NOMO-1 treated with dmso at 0.1 percent for 144 hours (cell line): ENCODE results near the gene ERAL1.
A peak's percentile ranks its signal among the peaks of the same experiment; 100 is the strongest.
"Not testable (repeated sequence)": the region's sequence is repeated elsewhere in the genome, so short reads cannot be mapped to it uniquely, and the experiment has no call there.

Experiments
- DNase-seq: peaks from one replicate; lab custom pipeline; 2025; ENCODE audit not compliant: unreplicated experiment; lab: John Stamatoyannopoulos, UW

ERAL1 gene

GRCh38 chr17:28854457-28855335 lies at the start of gene ERAL1:
Gene ERAL1 (plus strand): TSS chr17:28855016. CDS start chr17:28855035, 19 bp downstream.
- DNase-seq = peak; percentile 78

DNA sequence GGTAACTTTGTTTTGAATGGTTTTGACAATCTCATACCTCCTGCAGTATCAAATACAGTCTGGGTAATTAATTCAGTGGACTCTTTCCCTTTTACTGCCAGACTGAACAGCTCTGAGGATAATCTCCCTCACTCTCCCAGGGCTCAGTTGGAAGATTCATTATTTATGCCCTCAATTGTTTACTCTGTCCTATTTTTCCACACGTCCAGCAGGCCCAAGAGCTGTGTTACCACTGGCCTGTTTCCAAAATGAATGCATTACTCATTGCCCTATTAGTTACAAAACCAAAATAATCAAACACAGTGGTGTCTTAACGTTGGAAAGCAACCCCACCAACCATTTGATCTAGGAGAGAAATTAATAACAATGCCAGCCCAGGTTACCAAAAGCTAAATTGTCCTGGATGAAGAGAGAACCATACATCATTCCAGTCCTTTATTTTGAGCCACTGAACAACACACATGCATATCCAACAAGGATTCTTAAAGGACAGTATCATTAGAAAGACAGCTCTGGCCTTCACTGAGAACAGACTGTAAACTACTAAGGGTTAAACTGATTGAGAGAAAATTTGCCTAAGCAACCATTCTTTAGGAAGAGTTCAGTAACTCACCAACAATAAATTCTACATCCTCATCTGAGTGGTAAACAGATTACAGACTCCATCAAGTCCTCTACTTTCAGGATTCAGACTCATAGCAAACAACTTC lies 46.7 kb upstream of the ERAL1 start:
- no peak for DNase-seq

DNA sequence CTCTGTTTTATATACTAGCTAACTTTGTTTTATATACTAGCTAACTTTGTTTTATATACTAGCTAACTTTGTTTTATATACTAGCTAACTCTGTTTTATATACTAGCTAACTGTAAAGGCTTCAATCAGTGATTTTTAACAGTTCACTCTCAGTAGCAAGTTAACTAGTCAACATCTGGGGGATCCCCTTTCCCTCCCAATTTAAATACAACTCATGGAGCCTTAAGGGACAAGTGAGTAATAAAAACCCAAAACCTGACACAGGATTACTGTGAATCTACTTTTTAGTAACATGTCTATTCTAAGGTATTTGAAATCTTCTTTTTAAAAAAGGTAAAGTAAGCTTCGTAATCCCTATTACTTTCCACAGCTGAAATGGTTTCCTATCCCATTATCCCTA lies 44.4 kb upstream of the ERAL1 start:
- DNase-seq = no peak

- no peak for DNase-seq
Observed at GRCh38 chr17:28811651-28812090, 43.1 kb upstream of the ERAL1 start.

GRCh38 chr17:28812091-28812747 lies 42.6 kb upstream of the ERAL1 start:
- peak; percentile 91 for DNase-seq

- no peak for DNase-seq
Observed at GRCh38 chr17:28812748-28813377, 42.0 kb upstream of the ERAL1 start.

DNA sequence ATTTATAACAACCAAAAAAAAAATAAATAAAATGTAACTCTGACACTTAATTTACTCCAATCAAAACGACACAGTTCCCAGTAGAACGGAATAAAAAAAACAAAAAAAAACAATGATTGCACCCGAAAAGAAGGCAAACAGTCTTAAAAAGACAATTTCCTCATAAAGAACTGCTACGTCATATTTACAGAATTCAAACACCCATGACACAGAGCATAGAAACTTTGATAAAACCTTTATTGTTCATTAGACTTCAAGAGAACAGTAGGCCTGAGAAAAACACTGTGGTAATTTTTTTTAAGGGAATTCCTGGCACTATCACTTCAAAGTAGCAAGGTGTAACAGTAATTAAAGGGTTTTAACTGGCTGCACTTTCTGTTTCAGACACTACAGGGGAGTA lies 38.3 kb upstream of the ERAL1 start:
- DNase-seq = no peak

GRCh38 chr17:28818819-28819221 lies 36.0 kb upstream of the ERAL1 start:
- no peak for DNase-seq

DNA sequence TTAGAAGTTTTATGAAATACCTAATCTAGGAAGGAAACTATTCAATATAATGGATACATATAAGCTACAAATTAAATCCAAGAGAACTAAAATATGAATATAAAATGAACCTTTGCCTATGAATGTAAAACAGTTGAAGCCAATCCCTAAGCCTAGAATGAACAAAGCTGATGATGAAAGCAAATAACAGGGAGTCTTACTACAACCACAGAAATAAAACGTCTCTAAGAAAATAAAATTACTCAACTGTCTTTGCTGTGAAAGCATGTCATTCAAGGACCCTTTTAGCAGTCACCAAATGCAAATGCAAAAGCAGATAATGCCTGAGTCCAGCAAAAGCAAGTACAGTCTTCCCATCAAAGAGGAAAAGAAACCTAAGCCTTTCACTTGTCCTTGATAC lies 35.2 kb upstream of the ERAL1 start:
- no peak for DNase-seq

DNA sequence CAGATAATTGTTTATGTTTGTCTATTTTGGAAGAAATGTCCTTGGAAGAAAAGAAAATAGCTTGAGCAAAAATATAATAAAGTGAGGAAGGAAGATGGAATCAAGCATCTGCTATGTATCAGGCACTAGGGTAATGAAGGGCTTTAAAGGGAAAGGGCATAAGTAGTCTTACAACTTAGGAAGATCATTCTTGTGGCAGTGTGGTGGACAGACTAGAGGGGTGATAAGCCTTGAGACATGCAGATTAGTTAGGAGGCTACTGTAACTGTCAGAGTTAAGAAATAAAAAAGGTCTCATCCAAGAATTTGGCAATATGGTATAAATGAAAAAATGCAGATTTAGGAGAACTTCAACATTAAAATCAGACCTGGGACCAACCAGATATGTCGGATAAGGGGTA lies 27.1 kb upstream of the ERAL1 start:
- DNase-seq = no peak

DNA sequence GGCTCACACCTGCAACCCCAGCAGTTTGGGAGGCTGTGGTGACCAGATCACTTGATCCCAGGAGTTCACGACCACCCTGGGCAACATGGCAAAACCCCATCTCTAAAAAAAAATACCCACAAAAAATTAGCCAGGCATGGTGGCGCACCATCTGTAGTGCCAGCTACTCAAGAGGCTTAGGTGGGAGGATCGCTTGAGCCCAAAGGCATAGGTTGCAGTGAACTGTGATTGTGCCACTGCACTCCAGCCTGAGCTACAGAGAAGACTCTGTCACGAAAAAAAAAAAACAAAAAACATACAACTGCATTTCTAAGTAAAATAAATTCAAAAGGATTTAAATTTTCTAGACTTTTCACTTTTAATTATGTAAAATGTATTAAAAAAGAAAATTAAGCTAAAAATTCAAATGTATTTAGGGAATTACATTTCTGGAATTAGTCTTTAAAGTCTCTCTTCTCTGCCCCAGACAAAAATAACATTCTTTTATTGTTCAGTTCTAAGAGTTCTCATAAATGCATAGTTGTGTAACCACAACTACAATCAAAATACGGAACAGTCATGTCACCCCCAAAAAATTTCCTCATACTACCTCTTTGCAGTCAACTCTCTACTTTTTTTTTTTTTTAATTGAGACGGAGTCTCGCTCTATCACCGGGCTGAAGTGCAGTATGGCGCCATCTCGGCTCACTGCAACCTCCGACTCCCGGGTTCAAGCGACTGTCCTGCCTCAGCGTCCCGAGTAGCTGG lies 26.3 kb upstream of the ERAL1 start:
- DNase-seq = no peak

DNA sequence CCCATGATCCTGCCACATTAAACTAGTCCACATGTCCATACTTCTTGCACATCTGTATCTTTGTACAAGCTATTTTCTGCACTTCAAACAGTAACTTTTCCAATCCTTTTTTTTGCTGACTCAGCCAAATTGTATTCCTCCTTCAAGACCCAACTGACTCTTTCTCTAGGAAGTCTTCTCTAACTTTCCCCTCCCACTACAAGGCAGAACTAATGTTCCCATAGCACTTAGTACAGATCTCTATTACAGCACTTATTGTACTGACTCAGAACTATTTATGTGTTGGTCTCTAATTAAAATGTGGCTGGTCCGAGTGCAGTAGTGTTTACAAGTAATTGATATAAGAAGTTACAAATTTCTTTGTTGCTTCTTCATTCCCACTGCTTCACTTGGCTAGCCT lies 20.4 kb upstream of the ERAL1 start:
- DNase-seq = no peak

- not testable (repeated sequence) for DNase-seq
Observed at GRCh38 chr17:28836541-28836940, 18.3 kb upstream of the ERAL1 start.

- DNase-seq = no peak
Observed at GRCh38 chr17:28839221-28839620, 15.6 kb upstream of the ERAL1 start.

DNA sequence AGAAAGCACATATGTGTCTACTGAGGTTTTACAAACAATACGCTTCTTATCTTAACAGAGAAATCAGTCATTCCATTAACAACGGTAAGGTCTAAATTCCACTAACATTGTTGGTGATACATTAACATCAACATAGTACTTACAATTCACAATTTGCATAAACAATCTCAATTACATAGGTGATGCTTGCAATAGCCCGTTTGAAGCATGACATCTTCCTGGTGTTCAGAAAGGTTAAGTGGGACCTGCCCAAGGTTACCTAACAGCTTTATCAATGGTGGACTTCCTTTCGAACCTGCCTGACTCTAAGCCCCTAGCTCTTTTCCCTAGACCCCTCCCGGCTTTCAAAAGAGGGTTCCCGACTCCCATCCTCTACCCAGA lies 12.9 kb upstream of the ERAL1 start:
- DNase-seq = no peak

GRCh38 chr17:28842282-28843012 lies 12.4 kb upstream of the ERAL1 start, which contains the start of gene FAM222B:
Gene FAM222B (minus strand): TSS chr17:28842790. CDS start chr17:28766667, 76,123 bp downstream.
- peak; percentile 76 for DNase-seq

GRCh38 chr17:28843816-28844148 lies 11.0 kb upstream of the ERAL1 start:
- no peak for DNase-seq

DNA sequence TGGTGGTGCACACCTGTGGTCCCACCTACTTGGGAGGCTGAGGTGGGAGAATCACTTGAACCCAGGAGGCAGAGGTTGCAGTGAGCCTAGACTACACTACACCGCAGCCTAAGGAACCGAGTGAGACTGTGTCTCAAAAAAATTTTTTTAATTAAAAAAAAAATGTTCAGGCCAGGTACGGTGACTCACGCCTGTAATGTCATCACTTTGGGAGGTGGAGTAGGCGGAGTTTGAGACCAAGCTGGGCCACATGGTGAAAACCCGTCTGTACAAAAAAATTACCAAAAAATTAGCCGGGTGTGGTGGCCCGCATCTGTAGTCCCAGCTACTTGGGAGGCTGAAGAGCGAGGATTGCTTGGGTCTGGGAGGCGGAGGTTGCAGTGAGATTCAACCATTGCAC lies 8.6 kb upstream of the ERAL1 start:
- DNase-seq = no peak

- not testable (repeated sequence) for DNase-seq
Observed at GRCh38 chr17:28846699-28847098, 8.1 kb upstream of the ERAL1 start.

DNA sequence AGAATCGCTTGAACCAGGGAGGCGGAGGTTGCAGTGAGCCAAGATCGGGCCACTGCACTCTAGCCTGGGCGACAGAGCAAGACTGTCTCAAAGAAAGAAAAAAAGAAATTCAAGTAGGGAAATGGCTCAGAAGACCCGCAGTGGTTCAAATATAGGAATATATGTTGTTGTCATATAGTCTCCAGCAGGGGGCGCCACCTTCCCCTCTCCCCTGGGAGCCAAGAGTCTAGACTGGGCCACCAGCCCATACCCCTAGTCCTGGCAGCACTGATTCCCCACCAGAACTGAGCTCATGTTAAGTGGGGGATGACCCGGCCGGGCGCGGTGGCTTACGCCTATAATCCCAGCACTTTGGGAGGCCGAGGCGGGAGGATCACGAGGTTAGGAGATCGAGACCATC lies 6.1 kb upstream of the ERAL1 start:
- not testable (repeated sequence) for DNase-seq
